NCI-H2227 (cell line): Measurements from ENCODE around the gene TACR1.
"Not testable (repeated sequence)": the region's sequence is repeated elsewhere in the genome, so short reads cannot be mapped to it uniquely, and the experiment has no call there.

Source experiments
- DNase-seq: peaks from one replicate; lab custom pipeline; 2025; ENCODE audit not compliant: unreplicated experiment; lab: John Stamatoyannopoulos, UW

TACR1 gene

DNA sequence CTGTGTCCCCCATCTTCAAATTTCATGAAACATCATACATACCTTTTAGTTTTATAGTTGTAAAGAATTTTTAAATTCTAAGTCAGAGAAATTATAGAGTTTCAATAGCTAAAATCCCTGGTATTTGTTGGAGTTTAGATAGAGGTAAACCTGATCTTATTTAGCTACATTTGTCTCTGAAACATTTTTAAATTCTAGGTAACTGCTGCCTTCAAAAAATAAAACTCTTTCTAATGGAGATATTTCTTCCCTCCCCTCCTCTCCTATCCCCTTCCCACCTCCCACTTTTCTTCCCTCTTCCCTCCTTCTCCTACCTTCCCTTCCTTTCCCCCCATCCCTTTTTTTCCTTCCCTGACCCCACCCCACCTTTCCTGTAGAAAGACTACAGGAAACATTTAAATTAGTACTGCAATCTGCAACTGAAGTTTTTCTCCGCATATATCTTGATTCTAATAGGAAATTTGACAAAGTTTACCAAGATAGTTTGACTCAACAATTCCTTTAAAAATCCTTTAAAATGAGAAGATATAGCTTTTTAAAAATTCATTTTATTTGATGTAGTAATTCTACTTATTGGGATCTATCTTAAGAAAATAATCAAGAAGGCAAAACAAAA, 4.1 kb downstream of the TACR1 start:
- no peak for DNase-seq

GRCh38 chr2:75194184-75194868, 5.0 kb downstream of the TACR1 start:
- DNase-seq, result no peak

GRCh38 chr2:75192496-75192895, 6.8 kb downstream of the TACR1 start:
- DNase-seq, result no peak

DNA sequence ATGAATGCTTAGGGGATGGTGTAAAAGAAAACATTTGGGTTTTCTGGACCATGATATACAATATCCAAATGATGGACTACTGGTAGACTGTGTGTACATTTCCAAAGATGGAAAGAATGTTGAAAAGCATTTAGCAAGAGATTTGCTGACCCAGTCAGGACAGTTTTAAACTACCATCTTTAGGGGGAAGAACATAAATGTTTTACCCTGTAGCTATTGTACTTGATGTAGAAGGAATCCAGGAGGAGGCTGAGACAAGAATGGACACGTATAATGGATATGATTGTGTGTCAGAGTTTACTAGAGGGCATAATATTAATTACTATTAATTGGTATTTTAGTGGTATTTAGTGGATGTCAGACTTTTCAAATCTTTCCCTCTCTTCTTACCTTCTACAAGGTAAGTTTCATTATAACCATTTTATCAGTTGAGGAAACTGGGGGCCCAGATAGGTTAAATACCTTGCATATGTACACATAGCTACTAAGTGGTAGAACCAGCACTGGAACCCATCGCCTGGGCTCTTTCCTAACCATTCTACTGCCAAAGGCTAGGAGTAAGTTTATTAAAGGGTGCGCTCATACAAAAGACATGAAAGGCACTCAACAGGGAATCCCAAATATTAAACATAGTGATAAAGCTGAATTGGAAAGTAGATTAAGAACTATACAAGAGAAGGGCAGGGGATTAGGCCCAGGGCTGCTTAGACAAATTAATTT, 8.9 kb downstream of the TACR1 start:
- DNase-seq, result no peak

DNA sequence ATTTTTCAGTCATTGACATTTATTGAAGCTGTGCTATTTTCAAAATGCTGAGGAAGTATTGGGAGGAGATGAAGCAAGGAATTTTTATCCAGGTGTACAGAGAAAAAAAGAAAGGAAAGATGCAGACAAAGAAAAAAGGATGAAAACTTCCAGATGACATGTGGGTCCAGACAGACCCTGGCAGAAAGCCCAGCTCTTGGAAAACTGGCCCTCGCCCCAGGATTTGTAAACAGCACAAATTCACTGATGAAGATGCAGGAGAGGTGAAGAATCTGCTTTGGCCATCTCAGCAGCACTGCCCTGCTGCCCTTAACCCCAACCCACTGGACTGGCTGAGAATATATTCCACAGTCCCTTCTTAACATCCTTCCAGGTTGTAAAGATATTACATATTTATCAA, 12.5 kb downstream of the TACR1 start:
- DNase-seq, result no peak

- no peak for DNase-seq
These were observed 16.7 kb downstream of the TACR1 start for GRCh38 chr2:75182606-75183005.

DNA sequence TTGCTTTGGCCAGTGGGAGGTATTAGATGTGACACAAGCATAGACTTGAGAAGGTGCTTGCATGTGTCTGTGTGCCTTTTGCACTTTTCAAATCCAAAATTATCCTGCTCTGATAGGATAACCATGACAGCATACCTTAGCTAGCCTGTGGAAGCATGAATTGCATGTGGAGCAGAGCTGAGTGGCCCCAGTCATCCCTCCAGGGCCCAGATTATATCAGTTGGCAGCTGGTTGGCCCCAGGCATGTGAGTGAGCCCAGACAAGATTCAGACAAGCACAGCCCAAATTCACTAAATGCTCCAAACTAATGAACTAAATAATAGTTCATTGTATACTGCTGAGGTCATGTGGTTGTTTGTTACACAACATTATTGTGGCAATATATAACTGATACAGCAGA, 18.8 kb downstream of the TACR1 start:
- no peak for DNase-seq

GRCh38 chr2:75177427-75177826, 21.9 kb downstream of the TACR1 start:
- no peak for DNase-seq

DNA sequence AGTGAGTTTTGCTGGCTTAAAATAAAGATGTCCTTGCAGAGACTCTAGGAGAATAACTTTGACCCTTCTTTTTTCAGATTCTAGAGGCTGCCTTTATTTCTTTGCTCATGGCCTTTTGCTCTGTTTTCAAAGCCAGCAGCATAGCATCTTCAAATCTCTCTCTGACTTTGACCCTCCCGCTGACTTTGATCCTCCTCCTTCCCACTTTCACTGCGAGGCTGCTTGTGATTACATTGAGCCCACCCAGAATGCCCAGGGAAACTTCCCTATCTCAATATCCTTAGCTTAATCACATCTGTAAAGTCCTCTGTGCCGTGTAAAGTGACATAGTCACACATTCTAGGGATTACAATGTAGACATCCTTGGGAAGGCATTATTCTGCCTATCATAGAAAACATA, 23.9 kb downstream of the TACR1 start:
- DNase-seq, result no peak

GRCh38 chr2:75174981-75175380, 24.3 kb downstream of the TACR1 start:
- no peak for DNase-seq

GRCh38 chr2:75174519-75174918, 24.8 kb downstream of the TACR1 start:
- DNase-seq, result no peak

DNA sequence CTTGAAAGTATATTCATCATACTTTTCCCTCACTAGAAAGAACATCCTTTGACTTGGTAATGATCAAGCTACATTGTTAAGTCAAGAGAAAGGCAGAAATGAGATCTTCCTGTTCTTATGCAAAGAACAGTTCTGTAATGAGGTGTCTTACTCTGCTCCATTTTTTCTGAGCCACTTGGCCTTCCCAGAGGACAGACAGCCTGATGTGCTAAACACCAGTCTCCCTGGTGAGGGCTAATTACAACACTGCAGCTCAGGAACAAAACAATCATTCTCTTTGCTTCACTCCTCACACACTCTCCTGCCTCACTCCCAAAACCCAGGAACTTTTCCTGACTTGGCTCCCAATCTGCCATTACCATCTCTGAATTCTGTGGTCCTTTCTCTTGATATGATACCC, 25.6 kb downstream of the TACR1 start:
- peak; percentile 21 for DNase-seq

DNA sequence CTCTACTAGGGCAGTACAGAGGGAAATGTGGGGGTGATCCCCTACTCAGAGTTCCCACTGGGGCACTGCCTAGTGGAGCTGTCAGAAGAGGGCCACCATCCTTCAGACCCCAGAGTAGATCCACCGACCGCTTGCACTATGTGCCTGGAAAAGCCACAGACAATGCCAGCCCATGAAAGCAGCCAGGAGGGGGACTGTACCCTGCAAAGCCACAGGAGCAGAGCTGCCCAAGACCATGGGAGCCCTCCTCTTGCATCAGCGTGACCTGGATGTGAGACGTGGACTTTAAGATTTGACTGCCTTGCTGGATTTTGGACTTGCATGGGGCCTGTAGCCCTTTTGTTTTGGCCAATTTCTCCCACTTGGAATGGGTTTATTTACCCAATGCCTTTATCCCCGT, 27.9 kb downstream of the TACR1 start:
- DNase-seq, result not testable (repeated sequence)

DNA sequence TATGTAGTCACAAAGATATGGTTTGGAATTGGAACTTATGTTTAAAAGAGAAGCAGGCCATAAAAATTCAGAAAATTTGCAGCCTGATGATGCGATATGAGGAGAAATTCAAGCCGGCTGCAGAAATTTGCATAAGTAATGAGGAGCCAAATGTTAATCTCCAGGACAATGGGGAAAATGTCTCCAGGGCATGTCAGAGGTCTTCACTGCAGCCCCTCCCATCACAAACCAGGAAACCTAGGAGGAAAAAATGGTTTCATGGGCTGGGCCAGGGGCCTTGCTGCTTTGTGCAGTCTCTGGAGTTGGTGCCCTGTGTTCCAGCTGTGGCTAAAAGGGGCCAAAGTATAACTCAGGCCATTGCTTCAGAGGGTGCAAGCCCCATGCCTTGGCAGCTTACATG, 28.4 kb downstream of the TACR1 start:
- no peak for DNase-seq

DNA sequence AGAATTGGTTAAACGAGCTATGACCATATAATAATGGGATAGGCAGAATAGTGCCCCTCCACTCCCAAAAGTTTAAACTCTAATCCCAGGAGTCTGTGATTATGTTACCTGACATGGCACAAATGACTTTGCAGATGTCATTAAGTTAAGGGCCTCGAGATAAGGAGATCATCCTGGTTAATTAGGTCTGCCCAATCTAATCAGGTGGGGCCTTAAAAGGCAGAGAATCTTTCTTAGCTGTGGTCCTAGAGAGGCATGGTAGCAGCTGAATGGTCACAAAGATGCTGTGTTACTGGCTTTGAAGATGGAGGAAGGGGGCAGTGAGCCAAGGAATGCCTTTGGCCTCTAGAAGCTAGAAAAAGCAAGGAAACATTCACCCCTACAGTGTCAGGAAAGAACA, 31.1 kb downstream of the TACR1 start:
- no peak for DNase-seq

- DNase-seq, result no peak
These were observed 32.8 kb downstream of the TACR1 start for GRCh38 chr2:75166491-75166890.

DNA sequence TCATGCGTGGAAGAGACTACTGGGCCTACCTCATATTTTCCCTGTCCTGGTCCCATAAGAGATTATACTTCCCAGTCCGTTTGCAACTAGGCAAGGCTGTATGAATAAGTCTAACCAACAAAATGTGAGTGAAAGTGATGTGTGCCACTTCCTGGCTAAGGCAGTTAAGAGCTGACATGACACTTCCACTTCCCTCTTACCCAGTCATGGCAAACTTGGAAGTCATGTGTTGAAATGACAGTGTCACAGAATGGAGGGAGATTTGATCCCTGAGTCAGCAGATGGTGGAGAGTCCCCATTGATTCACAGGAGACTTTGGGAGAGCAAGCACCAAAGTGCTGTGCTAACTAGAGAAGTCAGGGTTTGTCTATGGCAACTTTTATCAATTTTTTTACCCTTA, 36.4 kb downstream of the TACR1 start:
- DNase-seq, result no peak

- no peak for DNase-seq
These were observed 37.1 kb downstream of the TACR1 start for GRCh38 chr2:75162259-75162658.

- DNase-seq, result no peak
These were observed 41.9 kb downstream of the TACR1 start for GRCh38 chr2:75157435-75157834.

- DNase-seq, result no peak
These were observed 44.2 kb downstream of the TACR1 start for GRCh38 chr2:75155115-75155514.

DNA sequence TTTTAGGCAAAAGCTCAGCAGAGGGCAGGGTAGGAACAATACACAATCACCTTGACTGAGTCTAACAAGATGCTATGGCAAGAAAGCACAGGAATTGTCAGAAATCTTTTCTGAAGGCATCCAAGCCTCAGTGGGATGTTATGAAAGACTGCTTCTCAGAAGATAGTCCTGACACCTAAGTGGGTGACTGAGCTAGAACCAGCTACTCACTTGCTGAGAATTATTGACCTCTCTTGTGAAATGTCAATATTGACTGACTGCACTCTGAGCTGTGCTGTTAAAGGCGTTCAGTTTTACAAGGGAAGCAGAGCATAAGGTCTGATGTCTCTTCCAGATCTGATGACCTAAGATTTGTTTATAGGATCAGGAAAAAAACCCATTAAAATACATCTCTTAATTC, 46.1 kb downstream of the TACR1 start:
- DNase-seq, result no peak

- not testable (repeated sequence) for DNase-seq
These were observed 47.1 kb downstream of the TACR1 start for GRCh38 chr2:75152243-75152642.
